ENCODE data around the gene ADAMTS19. TPM values are rescaled to one million over a fixed set of nuclear protein-coding genes. Genes with fewer than 3 reads are reported as not detected.

The ADAMTS19 gene
- total RNA-seq, 1 experiment from 2014 or later = 20.3 TPM

GRCh38 chr5:129716235-129716634 is 256.1 kb downstream of the ADAMTS19 start:
- no peaks in the 10 kb centered on the region for H3K27me3 Mint-ChIP-seq (ENCODE audit: low read depth)
- Histone ChIP-seq H3K4me1 (ENCODE audit: insufficient read depth, low read length) (no peaks in the 10 kb centered on the region), H3K23ac (ENCODE audit: insufficient read length, low read depth, low read length) (no peak overlapping the region), H3T11ph (ENCODE audit: low read length) (no peak overlapping the region), H2BK20ac (ENCODE audit: low read depth, low read length, poor library complexity, severe bottlenecking) (no peak overlapping the region), H4K5ac (ENCODE audit: insufficient read length, low read depth, low read length) (no peak overlapping the region), H4K8ac (replicated peaks; ENCODE audit: insufficient read length, low read depth, low read length) (no peak overlapping the region), H2BK15ac (ENCODE audit: low read depth, low read length) (no peak overlapping the region), H2AFZ (ENCODE audit: low read length) (no peak overlapping the region), H3K56ac (ENCODE audit: insufficient read length, low read depth, low read length) (no peak overlapping the region), H3K18ac (ENCODE audit: insufficient read length, low read depth, low read length) (no peak overlapping the region), H3K4me2 (ENCODE audit: insufficient read depth, insufficient read length, low read length) (no peak overlapping the region), H3K4ac (ENCODE audit: low read depth, low read length) (no peak overlapping the region), H2BK12ac (ENCODE audit: insufficient read length, low read depth, low read length) (no peak overlapping the region), H3K14ac (ENCODE audit: insufficient read depth, low read length) (no peak overlapping the region), H3K23me2 (ENCODE audit: insufficient read length, low read depth, low read length, poor library complexity, severe bottlenecking) (no peaks in the 10 kb centered on the region), H3K27me3 (ENCODE audit: insufficient read depth, low read length) (no peaks in the 10 kb centered on the region), H4K91ac (ENCODE audit: insufficient read length, low read depth, low read length) (no peak overlapping the region), H3K9me3 (ENCODE audit: control insufficient read depth, low read depth, low read length) (no peaks in the 10 kb centered on the region), H2BK120ac (ENCODE audit: low read depth, low read length, poor library complexity, severe bottlenecking) (no peak overlapping the region), H3K79me1 (ENCODE audit: insufficient read depth, low read depth, low read length, poor library complexity, severe bottlenecking) (no peaks in the 10 kb centered on the region), H3K79me2 (ENCODE audit: insufficient read depth, low read length) (no peaks in the 10 kb centered on the region), H2AK5ac (ENCODE audit: insufficient read length, low read length) (no peak overlapping the region), H4K20me1 (ENCODE audit: control insufficient read depth, insufficient read depth, insufficient read length) (no peaks in the 10 kb centered on the region), H3K27ac (ENCODE audit: insufficient read length, low read depth, low read length) (no peak overlapping the region), H3K9ac (ENCODE audit: extremely low read depth, insufficient read length, low read length) (no peak overlapping the region), H2BK5ac (ENCODE audit: insufficient read length, low read length) (no peak overlapping the region)
- peaks cover 0 to 4% of the 10 kb centered on the region in 2 experiments; a peak in 2 of 4 replicates for H3K4me1 Mint-ChIP-seq
- H3K36me3 Mint-ChIP-seq (ENCODE audit: insufficient read depth in 1 of 3, low read depth in 3 of 3) = peaks cover 4 to 9% (median 8%) of the 10 kb centered on the region in 3 experiments
- no peaks in the 10 kb centered on the region for H3K9me3 Mint-ChIP-seq
- peak overlapping the region; percentile 1 to 37 (median 13); a peak in 3 of 7 replicates for H3K27ac Mint-ChIP-seq
- no peak for TF ChIP-seq CTCF (conservative IDR thresholded peaks at IDR 0.05)
- no CpG with 5 or more reads among the region's 1 CpG for WGBS (ENCODE audit: extremely low coverage, insufficient read length, low lambda C conversion rate)
- no peak overlapping the region for H3K4me3 Mint-ChIP-seq
- no peak for DNase-seq
